Muscle of back (tissue), 11 donors: Measurements from ENCODE around the gene TMEM63C. TPM values are rescaled to one million over a fixed set of nuclear protein-coding genes. Genes with fewer than 3 reads are reported as not detected.

Source experiments
- DNase-seq, 3 donors: peaks; one replicate each; pipeline versions ENCODE4 v3.0.0 to v3.0.0-alpha.2; 2013
- polyA plus RNA-seq, 10 donors: library from polyadenylated mRNA; unstranded; fragments of 120-200 nt; gene quantifications; one replicate each; pipeline ENCODE4 v1.2.1, GENCODE V29; 2013; ENCODE audit not compliant: insufficient read length in 10 of 10

TMEM63C gene
- polyA plus RNA-seq, 10 donors: 0.35 to 2.5 (median 0.84) TPM

- no peak for DNase-seq
These were observed 70.3 kb downstream of the TMEM63C start for GRCh38 chr14:77251870-77252269.

GRCh38 chr14:77253333-77254190 lies 72.0 kb downstream of the TMEM63C start:
- no peak for DNase-seq

- DNase-seq: no peak
These were observed 75.1 kb downstream of the TMEM63C start for GRCh38 chr14:77256694-77257093.

GRCh38 chr14:77257700-77258099 lies 76.1 kb downstream of the TMEM63C start:
- DNase-seq: no peak

- DNase-seq: no peak
These were observed 77.0 kb downstream of the TMEM63C start for GRCh38 chr14:77258566-77258965.

GRCh38 chr14:77259025-77259715 lies 77.6 kb downstream of the TMEM63C start:
- no peak for DNase-seq

- no peak for DNase-seq
These were observed 78.6 kb downstream of the TMEM63C start for GRCh38 chr14:77260199-77260598.

- DNase-seq: no peak
These were observed 79.0 kb downstream of the TMEM63C start for GRCh38 chr14:77260631-77261030.

GRCh38 chr14:77264466-77265186 lies 83.0 kb downstream of the TMEM63C start:
- DNase-seq: no peak

GRCh38 chr14:77265187-77265515 lies 83.6 kb downstream of the TMEM63C start:
- DNase-seq: no peak

GRCh38 chr14:77265561-77266335 lies 84.2 kb downstream of the TMEM63C start:
- DNase-seq: no peak

GRCh38 chr14:77266336-77266735 lies 84.7 kb downstream of the TMEM63C start:
- DNase-seq: no peak

- no peak for DNase-seq
These were observed 86.5 kb downstream of the TMEM63C start for GRCh38 chr14:77267937-77268699.

- DNase-seq: no peak
These were observed 87.5 kb downstream of the TMEM63C start for GRCh38 chr14:77268989-77269600.

GRCh38 chr14:77270361-77271112 lies 88.9 kb downstream of the TMEM63C start:
- DNase-seq: no peak

GRCh38 chr14:77271113-77271710 lies 89.6 kb downstream of the TMEM63C start, which contains the start of gene NGB:
Gene NGB, minus strand, starts transcription at chr14:77271206. Its CDS starts 269 bp downstream, at chr14:77270937.
- no peak for DNase-seq

GRCh38 chr14:77272261-77272660 lies 90.7 kb downstream of the TMEM63C start:
- DNase-seq: no peak

- DNase-seq: no peak
These were observed 92.2 kb downstream of the TMEM63C start for GRCh38 chr14:77273796-77274195.

GRCh38 chr14:77275041-77275580 lies 93.5 kb downstream of the TMEM63C start:
- DNase-seq: no peak
